Keratinocyte (primary cell): ENCODE measurements around the gene ASB8. TPM values are rescaled to one million over a fixed set of nuclear protein-coding genes. Genes with fewer than 3 reads are reported as not detected.

Source experiments
- DNase-seq: peaks from one replicate; pipeline ENCODE4 v3.0.0-alpha.2; 2011; ENCODE audit warnings: low read depth, missing footprints, low spot score
- FAIRE-seq: peaks from 2 replicates; lab custom pipeline; 2011; peaks lifted over from hg19 to GRCh38; lab: Jason Lieb, UNC
- H2AFZ ChIP-seq: 2 replicates; pipeline ENCODE4 v1.6.0; 2012; ENCODE audit warnings: low read length, control low read depth, inconsistent platforms; ENCODE audit not compliant: control insufficient read depth
- H3K27ac ChIP-seq: 2 replicates; pipeline ENCODE4 v1.5.1; 2011; ENCODE audit warnings: low read length; ENCODE audit not compliant: control insufficient read depth, insufficient read depth
- H3K27me3 ChIP-seq: 3 replicates; pipeline ENCODE4 v1.6.0; 2011; ENCODE audit warnings: low read length; ENCODE audit not compliant: control insufficient read depth, insufficient read depth; ENCODE audit errors: extremely low read depth
- H3K36me3 ChIP-seq, 2 experiments: 2 replicates in 1 of 2; 3 replicates in 1 of 2; pipeline ENCODE4 v1.5.1; 2011; ENCODE audit warnings: low read length in 2 of 2, mild to moderate bottlenecking in 1 of 2; ENCODE audit not compliant: control insufficient read depth in 2 of 2, insufficient read depth in 2 of 2; ENCODE audit errors: extremely low read depth in 1 of 2
- H3K4me1 ChIP-seq: 3 replicates; pipeline ENCODE4 v1.5.1; 2011; ENCODE audit warnings: low read length; ENCODE audit not compliant: control insufficient read depth, insufficient read depth; ENCODE audit errors: extremely low read depth
- H3K4me2 ChIP-seq: 3 replicates; pipeline ENCODE4 v1.6.0; 2011; ENCODE audit warnings: low read depth, low read length; ENCODE audit not compliant: control insufficient read depth, insufficient read depth; ENCODE audit errors: extremely low read depth
- H3K4me3 ChIP-seq, 3 experiments: fragments of 200-600 bp in 1 of 3; sonication (generic) in 1 of 3; 2 replicates in 2 of 3; 3 replicates in 1 of 3; pipeline ENCODE4 v1.5.1; 2011 to 2016; ENCODE audit warnings: low read length in 3 of 3, mild to moderate bottlenecking in 3 of 3, control low read depth in 2 of 3, inconsistent platforms in 1 of 3, low read depth in 1 of 3, mixed read lengths in 1 of 3, mixed run types in 1 of 3, moderate library complexity in 1 of 3; ENCODE audit not compliant: control insufficient read depth in 2 of 3, insufficient read depth in 2 of 3; ENCODE audit errors: extremely low read depth in 1 of 3
- H3K79me2 ChIP-seq: 2 replicates; pipeline ENCODE4 v1.6.0; 2012; ENCODE audit warnings: low read length; ENCODE audit not compliant: control insufficient read depth, insufficient read depth
- H3K9ac ChIP-seq: 3 replicates; pipeline ENCODE4 v1.6.0; 2011; ENCODE audit warnings: low read length; ENCODE audit not compliant: control insufficient read depth, insufficient read depth; ENCODE audit errors: extremely low read depth
- H3K9me1 ChIP-seq: 3 replicates; pipeline ENCODE4 v1.6.0; 2011; ENCODE audit warnings: low read length; ENCODE audit not compliant: control insufficient read depth, insufficient read depth; ENCODE audit errors: extremely low read depth
- H3K9me3 ChIP-seq: 2 replicates; pipeline ENCODE4 v1.5.1; 2012; ENCODE audit warnings: low read depth, low read length; ENCODE audit not compliant: control insufficient read depth
- H4K20me1 ChIP-seq: 3 replicates; pipeline ENCODE4 v1.6.0; 2011; ENCODE audit warnings: low read length; ENCODE audit not compliant: control insufficient read depth, insufficient read depth; ENCODE audit errors: extremely low read depth
- CTCF ChIP-seq, 3 experiments: IDR thresholded peaks in 1 of 3; conservative IDR thresholded peaks in 1 of 3; optimal IDR thresholded peaks in 1 of 3; 2 replicates in 2 of 3; 3 replicates in 1 of 3; pipeline versions ENCODE3 to v1.5.1; 2011; ENCODE audit warnings: low read length in 3 of 3, mild to moderate bottlenecking in 3 of 3, moderate library complexity in 2 of 3, control low read depth in 1 of 3, inconsistent platforms in 1 of 3; ENCODE audit not compliant: insufficient read depth in 2 of 3; ENCODE audit errors: extremely low read depth in 1 of 3
- EZH2 ChIP-seq: IDR thresholded peaks from one replicate; pipeline ENCODE4 v1.6.1; 2012; ENCODE audit warnings: inconsistent platforms, mild to moderate bottlenecking, low read length, moderate library complexity
- dilution Hi-C: fragments of 300-500 bp; cut with MboI; formaldehyde crosslinking; loops from one replicate; pipeline ENCODE4 v1.7.0; 2020; ENCODE audit warnings: low sequenced_read_pairs; ENCODE audit not compliant: extremely low pct_ligation_motif_present
- polyA plus RNA-seq, 5 experiments: library from polyadenylated mRNA; depleted of rRNA in 3 of 5; stranded (reverse) in 3 of 5; stranded (forward) in 1 of 5; unstranded in 1 of 5; fragments of >200 nt; gene quantifications; 1 replicate in 1 of 5; 2 replicates in 3 of 5; 3 replicates in 1 of 5; pipeline versions ENCODE4 v1.2.1 to v1.2.3, GENCODE V29; 2011 to 2012; ENCODE audit warnings: missing spikeins in 2 of 5, low read depth in 1 of 5, low replicate concordance in 1 of 5

Gene ASB8
- polyA plus RNA-seq, 1 donor (not counting 4 experiments of a cell fraction or from before 2014, with no cell fraction given), result 18.4 TPM

DNA sequence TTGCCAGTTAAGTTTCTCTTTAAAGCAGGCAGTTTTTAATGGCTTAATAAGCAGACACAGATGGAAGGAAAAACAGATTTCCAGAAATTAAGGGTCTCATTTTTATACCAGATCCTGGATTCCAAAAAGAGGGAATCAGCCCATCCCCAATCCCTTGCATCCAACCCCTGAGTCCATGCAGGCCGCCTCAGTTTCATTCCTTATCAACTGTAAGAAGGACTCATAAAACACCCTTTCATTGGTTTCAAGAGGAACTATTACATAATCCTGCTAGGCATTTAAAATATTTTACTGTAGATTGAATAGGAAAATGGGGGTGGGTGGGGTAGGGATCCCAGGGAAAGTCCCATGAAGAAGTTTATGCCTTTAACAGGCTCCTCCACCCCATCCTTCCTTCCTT is 35.5 kb upstream of the ASB8 start:
- dilution Hi-C loops, result no loop called here
- Histone ChIP-seq H2AFZ (no peak overlapping the region), H3K9ac (no peak overlapping the region), H3K79me2 (no peaks in the 10 kb centered on the region), H4K20me1 (no peaks in the 10 kb centered on the region), H3K4me1 (peaks cover 7% of the 10 kb centered on the region), H3K4me2 (no peak overlapping the region), H3K9me1 (no peaks in the 10 kb centered on the region), H3K4me3 (no peak overlapping the region), H3K9me3 (no peaks in the 10 kb centered on the region), H3K27ac (no peak overlapping the region), H3K36me3 (no peaks in the 10 kb centered on the region), H3K27me3 (no peaks in the 10 kb centered on the region)
- DNase-seq (no peak), FAIRE-seq (no peak)
- no peak for TF ChIP-seq EZH2
- TF ChIP-seq CTCF (optimal IDR thresholded peaks at IDR 0.05 in 1 of 3, IDR thresholded peaks at IDR 0.05 in 1 of 3, conservative IDR thresholded peaks at IDR 0.05 in 1 of 3; ENCODE audit: extremely low read depth in 1 of 3, insufficient read depth in 2 of 3, low read length in 3 of 3), result no peak

- TF ChIP-seq EZH2, result no peak
- no peak for TF ChIP-seq CTCF (optimal IDR thresholded peaks at IDR 0.05 in 1 of 3, IDR thresholded peaks at IDR 0.05 in 1 of 3, conservative IDR thresholded peaks at IDR 0.05 in 1 of 3; ENCODE audit: extremely low read depth in 1 of 3, insufficient read depth in 2 of 3, low read length in 3 of 3)
- H3K9ac ChIP-seq, result no peak overlapping the region
- H4K20me1 ChIP-seq, result no peaks in the 10 kb centered on the region
- H3K27ac ChIP-seq, result no peak overlapping the region
- DNase-seq, result no peak
- H3K4me3 ChIP-seq, result no peak overlapping the region
- H3K27me3 ChIP-seq, result peaks cover 5% of the 10 kb centered on the region
- H3K36me3 ChIP-seq, result no peaks in the 10 kb centered on the region
- FAIRE-seq, result peak; percentile 46
- H3K4me1 ChIP-seq, result peaks cover 7% of the 10 kb centered on the region
- dilution Hi-C loops, result no loop called here
- no peaks in the 10 kb centered on the region for H3K9me1 ChIP-seq
- peak overlapping the region; percentile 17 for H3K4me2 ChIP-seq
- no peaks in the 10 kb centered on the region for H3K9me3 ChIP-seq
- no peaks in the 10 kb centered on the region for H3K79me2 ChIP-seq
- no peak overlapping the region for H2AFZ ChIP-seq
These were observed 33.8 kb upstream of the ASB8 start for GRCh38 chr12:48191096-48191495.
